ENCODE measurements around the gene LY6G6D.

Gene LY6G6D

GRCh38 chr6:31737315-31737990, 22.3 kb downstream of the LY6G6D start:
- DNase-seq: peak; percentile 81

- peak; percentile 98 for DNase-seq
Measured at GRCh38 chr6:31737991-31738979, 23.1 kb downstream of the LY6G6D start.

GRCh38 chr6:31739639-31740396, 24.7 kb downstream of the LY6G6D start, which contains the start of gene MSH5:
Gene MSH5, plus strand, starts transcription at chr6:31740005. Its CDS starts 462 bp downstream, at chr6:31740467.
- DNase-seq: peak; percentile 99

- DNase-seq: peak; percentile 64
Measured at GRCh38 chr6:31740397-31741223, 25.5 kb downstream of the LY6G6D start.

GRCh38 chr6:31741815-31742214, 26.7 kb downstream of the LY6G6D start:
- no peak for DNase-seq

- DNase-seq: no peak
Measured at GRCh38 chr6:31742894-31743293, 27.7 kb downstream of the LY6G6D start.

- no peak for DNase-seq
Measured at GRCh38 chr6:31744422-31744821, 29.3 kb downstream of the LY6G6D start.

- no peak for DNase-seq
Measured at GRCh38 chr6:31749301-31750036, 34.3 kb downstream of the LY6G6D start.

GRCh38 chr6:31750411-31751022, 35.4 kb downstream of the LY6G6D start:
- no peak for DNase-seq

GRCh38 chr6:31752739-31753319, 37.7 kb downstream of the LY6G6D start:
- DNase-seq: no peak

- no peak for DNase-seq
Measured at GRCh38 chr6:31758281-31758680, 43.1 kb downstream of the LY6G6D start.

- DNase-seq: no peak
Measured at GRCh38 chr6:31760790-31761189, 45.6 kb downstream of the LY6G6D start.

GRCh38 chr6:31761343-31761742, 46.2 kb downstream of the LY6G6D start:
- no peak for DNase-seq

GRCh38 chr6:31762356-31762755, 47.2 kb downstream of the LY6G6D start, which contains the start of gene SAPCD1:
Gene SAPCD1, plus strand, starts transcription at chr6:31762656. Its CDS starts 399 bp downstream, at chr6:31763055.
- DNase-seq: no peak

GRCh38 chr6:31762878-31763618, 47.9 kb downstream of the LY6G6D start:
- DNase-seq: no peak

GRCh38 chr6:31763619-31763940, 48.4 kb downstream of the LY6G6D start:
- no peak for DNase-seq

- no peak for DNase-seq
Measured at GRCh38 chr6:31764198-31764597, 49.0 kb downstream of the LY6G6D start.

GRCh38 chr6:31765559-31765909, 50.4 kb downstream of the LY6G6D start:
- DNase-seq: no peak

GRCh38 chr6:31765910-31766794, 51.0 kb downstream of the LY6G6D start:
- no peak for DNase-seq
